ENCODE data around the gene ATG2B.

- TF ChIP-seq POLR2A (IDR thresholded peaks at IDR 0.05), result no peak
- no peak for TF ChIP-seq CTCF (IDR thresholded peaks at IDR 0.05)
Measured at GRCh38 chr14:96286251-96286650, 76.9 kb downstream of the ATG2B start.
